ENCODE measurements around the gene HIVEP3. TPM values are rescaled to one million over a fixed set of nuclear protein-coding genes. Genes with fewer than 3 reads are reported as not detected.

The HIVEP3 gene
- total RNA-seq, 6 experiments from 2014 or later, result 1.4 to 3.9 (median 2.2) TPM

- H3K36me3 ChIP-seq, result no peaks in the 10 kb centered on the region
- DNase-seq, result no peak
- no peak for TF ChIP-seq CTCF (IDR thresholded peaks at IDR 0.05)
- TF ChIP-seq POLR2A (IDR thresholded peaks at IDR 0.05), result no peak
- H3K4me3 ChIP-seq, result no peak overlapping the region
- H3K27ac ChIP-seq, result no peak overlapping the region
- intact Hi-C loops (cut with DNase I), result no loop called here
- no peaks in the 10 kb centered on the region for H3K4me1 ChIP-seq
- 87% methylated on average over 3 of the region's 3 CpGs for WGBS (ENCODE audit: insufficient coverage, low coverage, low lambda C conversion rate, missing lambda C conversion rate)
- no peaks in the 10 kb centered on the region for H3K27me3 ChIP-seq
- H3K9me3 ChIP-seq, result no peaks in the 10 kb centered on the region
- ATAC-seq, result no peak
Observed at GRCh38 chr1:41957568-41957967, 38.8 kb upstream of the HIVEP3 start.

GRCh38 chr1:41955461-41956159 is 36.9 kb upstream of the HIVEP3 start:
- TF ChIP-seq CTCF (IDR thresholded peaks at IDR 0.05) (no peak), POLR2A (IDR thresholded peaks at IDR 0.05) (no peak)
- H3K27me3 ChIP-seq, result no peaks in the 10 kb centered on the region
- ATAC-seq (no peak), DNase-seq (no peak)
- H3K9me3 ChIP-seq, result no peaks in the 10 kb centered on the region
- no peak overlapping the region for H3K4me3 ChIP-seq
- intact Hi-C loops (cut with DNase I), result no loop called here
- 66% methylated on average over 9 of the region's 9 CpGs for WGBS (ENCODE audit: insufficient coverage, low coverage, low lambda C conversion rate, missing lambda C conversion rate)
- H3K27ac ChIP-seq, result no peak overlapping the region
- no peaks in the 10 kb centered on the region for H3K4me1 ChIP-seq
- no peaks in the 10 kb centered on the region for H3K36me3 ChIP-seq

GRCh38 chr1:41954533-41954944 is 35.8 kb upstream of the HIVEP3 start:
- Histone ChIP-seq H3K27me3 (no peaks in the 10 kb centered on the region), H3K9me3 (no peaks in the 10 kb centered on the region), H3K4me3 (no peak overlapping the region), H3K27ac (no peak overlapping the region), H3K36me3 (no peaks in the 10 kb centered on the region), H3K4me1 (no peaks in the 10 kb centered on the region)
- 51% methylated on average over 5 of the region's 6 CpGs for WGBS (ENCODE audit: insufficient coverage, low coverage, low lambda C conversion rate, missing lambda C conversion rate)
- no peak for TF ChIP-seq CTCF (IDR thresholded peaks at IDR 0.05)
- TF ChIP-seq POLR2A (IDR thresholded peaks at IDR 0.05), result no peak
- ATAC-seq (peak in 3 of 4 donors; percentile 26 to 33 (median 31)), DNase-seq (peak in 1 of 3 donors; percentile 55)
- intact Hi-C loops (cut with DNase I), result no loop called here

- Histone ChIP-seq H3K27me3 (no peaks in the 10 kb centered on the region), H3K36me3 (no peaks in the 10 kb centered on the region), H3K27ac (no peak overlapping the region), H3K4me3 (no peak overlapping the region), H3K9me3 (no peaks in the 10 kb centered on the region), H3K4me1 (no peaks in the 10 kb centered on the region)
- 100% methylated on average over 1 of the region's 1 CpG for WGBS (ENCODE audit: insufficient coverage, low coverage, low lambda C conversion rate, missing lambda C conversion rate)
- intact Hi-C loops (cut with DNase I), result no loop called here
- TF ChIP-seq CTCF (IDR thresholded peaks at IDR 0.05), result no peak
- TF ChIP-seq POLR2A (IDR thresholded peaks at IDR 0.05), result no peak
- DNase-seq (no peak), ATAC-seq (no peak)
Observed at GRCh38 chr1:41953291-41953690, 34.6 kb upstream of the HIVEP3 start.

Measured in right lobe of liver (tissue), 6 donors.